ENCODE results near the gene FARP1. TPM values are rescaled to one million over a fixed set of nuclear protein-coding genes. Genes with fewer than 3 reads are reported as not detected.
"Not testable (repeated sequence)": the region's sequence is repeated elsewhere in the genome, so short reads cannot be mapped to it uniquely, and the experiment has no call there.

The FARP1 gene
- total and polyA plus RNA-seq, 10 of the 15 experiments (the other 5 are each of a cell fraction or from before 2014, with no cell fraction given), result 0.17 to 6.9 (median 0.68) TPM

DNA sequence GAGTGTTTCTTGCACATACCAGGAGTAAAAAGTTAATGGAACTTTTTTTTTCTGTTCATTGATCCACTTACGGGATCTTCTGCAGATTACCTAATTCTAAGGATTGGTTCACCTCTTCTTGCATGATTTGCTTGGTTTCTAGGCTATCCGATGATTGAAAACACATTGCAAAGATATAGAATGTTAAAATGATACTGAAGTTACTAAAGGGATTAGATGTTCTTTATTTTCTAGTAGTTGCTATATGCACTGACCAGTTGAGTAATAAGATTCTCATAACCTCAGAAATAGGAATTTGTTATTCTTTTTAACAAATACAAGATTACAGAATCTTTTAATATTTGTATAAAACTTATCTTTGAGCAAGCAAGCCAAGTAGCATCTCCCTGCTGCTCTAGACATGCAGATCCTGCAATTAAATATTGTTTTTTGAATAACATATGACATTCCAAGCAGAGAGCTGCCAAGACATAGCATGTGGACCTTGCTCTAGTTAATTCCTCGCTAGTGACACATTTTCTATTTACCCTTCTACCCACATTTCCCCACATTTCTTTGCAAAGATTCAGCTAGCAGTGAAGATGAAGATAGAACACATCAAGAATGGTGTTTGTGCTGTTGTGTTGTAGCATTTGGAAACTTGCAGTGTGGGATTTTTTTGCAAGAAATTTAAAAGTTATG is 85.9 kb downstream of the FARP1 start (continued):
- TF ChIP-seq, protein P1, sequence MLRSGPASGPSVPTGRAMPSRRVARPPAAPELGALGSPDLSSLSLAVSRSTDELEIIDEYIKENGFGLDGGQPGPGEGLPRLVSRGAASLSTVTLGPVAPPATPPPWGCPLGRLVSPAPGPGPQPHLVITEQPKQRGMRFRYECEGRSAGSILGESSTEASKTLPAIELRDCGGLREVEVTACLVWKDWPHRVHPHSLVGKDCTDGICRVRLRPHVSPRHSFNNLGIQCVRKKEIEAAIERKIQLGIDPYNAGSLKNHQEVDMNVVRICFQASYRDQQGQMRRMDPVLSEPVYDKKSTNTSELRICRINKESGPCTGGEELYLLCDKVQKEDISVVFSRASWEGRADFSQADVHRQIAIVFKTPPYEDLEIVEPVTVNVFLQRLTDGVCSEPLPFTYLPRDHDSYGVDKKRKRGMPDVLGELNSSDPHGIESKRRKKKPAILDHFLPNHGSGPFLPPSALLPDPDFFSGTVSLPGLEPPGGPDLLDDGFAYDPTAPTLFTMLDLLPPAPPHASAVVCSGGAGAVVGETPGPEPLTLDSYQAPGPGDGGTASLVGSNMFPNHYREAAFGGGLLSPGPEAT (IDR thresholded peaks at IDR 0.05; ENCODE audit: low read depth), result no peak
- no peak for TF ChIP-seq SIN3A (IDR thresholded peaks at IDR 0.05; ENCODE audit: low read depth, low read length)

DNA sequence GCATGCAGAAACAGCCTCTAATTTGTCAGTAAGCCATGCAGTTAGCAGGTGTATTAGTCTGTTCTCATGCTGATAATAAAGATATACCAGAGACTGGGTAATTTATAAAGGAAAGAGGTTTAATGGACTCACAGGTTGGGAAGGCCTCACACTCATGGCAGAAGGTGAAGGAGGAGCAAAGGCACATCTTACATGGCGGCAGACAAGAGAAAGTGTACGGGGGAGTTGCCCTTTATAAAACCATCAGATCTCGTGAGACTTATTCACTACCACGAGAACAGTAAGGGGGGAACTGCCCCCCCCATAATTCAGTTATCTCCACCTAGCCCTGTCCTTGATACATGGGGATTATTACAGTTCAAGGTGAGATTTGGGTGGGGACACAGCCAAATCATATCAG is 87.9 kb downstream of the FARP1 start:
- H3K27ac ChIP-seq (ENCODE audit: control insufficient read depth, insufficient read depth); H2AFZ ChIP-seq (ENCODE audit: control insufficient read depth, low read depth, low read length); H3K4me1 ChIP-seq (ENCODE audit: control insufficient read depth, insufficient read depth, low read length); BruUV-seq (replicated peaks); RAD21 ChIA-PET (ENCODE audit: unreplicated experiment); H3K4me2 ChIP-seq (ENCODE audit: control insufficient read depth, insufficient read depth); H3K79me2 ChIP-seq (ENCODE audit: control insufficient read depth, insufficient read depth, low read length); H3K36me3 ChIP-seq (ENCODE audit: control insufficient read depth in 2 of 2, insufficient read depth in 2 of 2, low read length in 1 of 2); H4K20me1 ChIP-seq (ENCODE audit: control insufficient read depth, insufficient read depth); FAIRE-seq; H3K9ac ChIP-seq (ENCODE audit: control insufficient read depth, insufficient read depth, low read length); DNase-seq (ENCODE audit: low read depth, low spot score); ATAC-seq; H3K27me3 ChIP-seq (replicated peaks in 1 of 2; ENCODE audit: control insufficient read depth in 2 of 2, insufficient read depth in 2 of 2, low read length in 1 of 2); intact Hi-C loops (cut with micrococcal nuclease; ENCODE audit: unreplicated experiment); POLR2A ChIA-PET; H3K9me3 ChIP-seq (replicated peaks; ENCODE audit: control insufficient read depth, insufficient read depth, low read length); H3K4me3 ChIP-seq; in situ Hi-C loops (cut with MboI); CTCF ChIA-PET: not testable (repeated sequence)
- SMC1A ChIA-PET (ENCODE audit: uncharacterized antibody, unreplicated experiment), result interaction anchor here (1.0 to 1.7 kb wide), 2 partner anchors 10 to 12 kb away, joined by 3 to 4 read pairs; no protein-coding TSS in a partner anchor
- WGBS (ENCODE audit: insufficient coverage, insufficient replicate concordance, low lambda C conversion rate, missing lambda C conversion rate), result 27% methylated on average over 4 of the region's 4 CpGs

DNA sequence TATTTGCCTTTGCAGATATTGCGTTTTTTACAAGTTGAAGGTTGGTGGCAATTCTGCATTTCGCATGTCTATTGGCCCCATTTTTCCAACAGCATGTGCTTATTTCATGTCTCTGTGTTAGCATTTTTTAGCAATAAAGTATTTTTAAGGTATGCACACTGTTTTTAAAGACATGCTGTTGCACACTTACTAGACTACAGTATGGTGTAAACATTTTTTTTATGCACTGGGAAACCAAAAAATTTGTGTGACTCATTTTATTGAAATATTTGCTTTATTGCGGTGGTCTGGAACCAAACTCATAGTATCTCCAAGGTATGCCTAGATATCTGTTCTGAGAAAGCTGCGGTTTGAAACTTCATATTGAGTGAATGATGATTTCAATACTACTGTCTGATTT is 89.6 kb downstream of the FARP1 start:
- CTCF ChIA-PET, result no interaction called here
- H4K20me1 ChIP-seq (ENCODE audit: control insufficient read depth, insufficient read depth), result no peaks in the 10 kb centered on the region
- ATAC-seq, result no peak
- H3K4me3 ChIP-seq, result no peak overlapping the region
- no peaks in the 10 kb centered on the region for H3K79me2 ChIP-seq (ENCODE audit: control insufficient read depth, insufficient read depth, low read length)
- no peak overlapping the region for H3K27ac ChIP-seq (ENCODE audit: control insufficient read depth, insufficient read depth)
- no peak for DNase-seq (ENCODE audit: low read depth, low spot score)
- intact Hi-C loops (cut with micrococcal nuclease; ENCODE audit: unreplicated experiment), result no loop called here
- H3K36me3 ChIP-seq (ENCODE audit: control insufficient read depth in 2 of 2, insufficient read depth in 2 of 2, low read length in 1 of 2), result no peaks in the 10 kb centered on the region
- in situ Hi-C loops (cut with MboI), result no loop called here
- TF ChIP-seq NR2C1 (IDR thresholded peaks at IDR 0.05) (no peak), NFYB (IDR thresholded peaks at IDR 0.05; ENCODE audit: insufficient read depth, low read depth, low read length) (no peak)
- TF ChIP-seq, protein P2, sequence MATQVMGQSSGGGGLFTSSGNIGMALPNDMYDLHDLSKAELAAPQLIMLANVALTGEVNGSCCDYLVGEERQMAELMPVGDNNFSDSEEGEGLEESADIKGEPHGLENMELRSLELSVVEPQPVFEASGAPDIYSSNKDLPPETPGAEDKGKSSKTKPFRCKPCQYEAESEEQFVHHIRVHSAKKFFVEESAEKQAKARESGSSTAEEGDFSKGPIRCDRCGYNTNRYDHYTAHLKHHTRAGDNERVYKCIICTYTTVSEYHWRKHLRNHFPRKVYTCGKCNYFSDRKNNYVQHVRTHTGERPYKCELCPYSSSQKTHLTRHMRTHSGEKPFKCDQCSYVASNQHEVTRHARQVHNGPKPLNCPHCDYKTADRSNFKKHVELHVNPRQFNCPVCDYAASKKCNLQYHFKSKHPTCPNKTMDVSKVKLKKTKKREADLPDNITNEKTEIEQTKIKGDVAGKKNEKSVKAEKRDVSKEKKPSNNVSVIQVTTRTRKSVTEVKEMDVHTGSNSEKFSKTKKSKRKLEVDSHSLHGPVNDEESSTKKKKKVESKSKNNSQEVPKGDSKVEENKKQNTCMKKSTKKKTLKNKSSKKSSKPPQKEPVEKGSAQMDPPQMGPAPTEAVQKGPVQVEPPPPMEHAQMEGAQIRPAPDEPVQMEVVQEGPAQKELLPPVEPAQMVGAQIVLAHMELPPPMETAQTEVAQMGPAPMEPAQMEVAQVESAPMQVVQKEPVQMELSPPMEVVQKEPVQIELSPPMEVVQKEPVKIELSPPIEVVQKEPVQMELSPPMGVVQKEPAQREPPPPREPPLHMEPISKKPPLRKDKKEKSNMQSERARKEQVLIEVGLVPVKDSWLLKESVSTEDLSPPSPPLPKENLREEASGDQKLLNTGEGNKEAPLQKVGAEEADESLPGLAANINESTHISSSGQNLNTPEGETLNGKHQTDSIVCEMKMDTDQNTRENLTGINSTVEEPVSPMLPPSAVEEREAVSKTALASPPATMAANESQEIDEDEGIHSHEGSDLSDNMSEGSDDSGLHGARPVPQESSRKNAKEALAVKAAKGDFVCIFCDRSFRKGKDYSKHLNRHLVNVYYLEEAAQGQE (IDR thresholded peaks at IDR 0.05; ENCODE audit: low read depth, low read length), result no peak
- no peaks in the 10 kb centered on the region for H3K4me1 ChIP-seq (ENCODE audit: control insufficient read depth, insufficient read depth, low read length)
- no TSS peak for BruUV-seq (replicated peaks)
- no peak overlapping the region for H2AFZ ChIP-seq (ENCODE audit: control insufficient read depth, low read depth, low read length)
- H3K27me3 ChIP-seq (replicated peaks in 1 of 2; ENCODE audit: control insufficient read depth in 2 of 2, insufficient read depth in 2 of 2, low read length in 1 of 2), result no peaks in the 10 kb centered on the region
- RAD21 ChIA-PET (ENCODE audit: unreplicated experiment), result no interaction called here
- SMC1A ChIA-PET (ENCODE audit: uncharacterized antibody, unreplicated experiment), result no interaction called here
- FAIRE-seq, result no peak
- H3K4me2 ChIP-seq (ENCODE audit: control insufficient read depth, insufficient read depth), result no peak overlapping the region
- H3K9ac ChIP-seq (ENCODE audit: control insufficient read depth, insufficient read depth, low read length), result no peak overlapping the region
- POLR2A ChIA-PET, result no interaction called here
- H3K9me3 ChIP-seq (replicated peaks; ENCODE audit: control insufficient read depth, insufficient read depth, low read length), result no peaks in the 10 kb centered on the region; the same call in 2 of the 3 replicates
- WGBS (ENCODE audit: insufficient coverage, insufficient replicate concordance, low lambda C conversion rate, missing lambda C conversion rate), result 49% methylated on average over 4 of the region's 4 CpGs
